HTR-8/SVneo (cell line): ENCODE data around the gene WDR73.
"Not testable (repeated sequence)": the region's sequence is repeated elsewhere in the genome, so short reads cannot be mapped to it uniquely, and the experiment has no call there.

Experiments used
- DNase-seq: peaks from one replicate; pipeline ENCODE4 v3.0.0; 2011; ENCODE audit warnings: low spot score, mixed read lengths; ENCODE audit not compliant: insufficient read length
- FAIRE-seq: peaks from 2 replicates; lab custom pipeline; 2011; peaks lifted over from hg19 to GRCh38; lab: Jason Lieb, UNC

WDR73 gene

GRCh38 chr15:84658080-84658787 is 4.2 kb upstream of the WDR73 start, which contains the start of gene NMB:
NMB (minus strand) TSS chr15:84658199; CDS start chr15:84658152, 47 bp downstream.
- peak; percentile 84 for DNase-seq
- no peak for FAIRE-seq

GRCh38 chr15:84657748-84658079 is 3.6 kb upstream of the WDR73 start:
- DNase-seq (no peak), FAIRE-seq (no peak)

GRCh38 chr15:84656972-84657371 is 2.9 kb upstream of the WDR73 start:
- DNase-seq (no peak), FAIRE-seq (no peak)

- peak; percentile 70 for DNase-seq
- FAIRE-seq: no peak
These were observed 788 bp upstream of the WDR73 start for GRCh38 chr15:84654689-84655453.

- FAIRE-seq (no peak), DNase-seq (no peak)
These were observed 536 bp downstream of the WDR73 start for GRCh38 chr15:84653584-84653909.

- DNase-seq (no peak), FAIRE-seq (no peak)
These were observed 4.4 kb downstream of the WDR73 start for GRCh38 chr15:84649706-84650105.

- DNase-seq (no peak), FAIRE-seq (no peak)
These were observed 5.5 kb downstream of the WDR73 start for GRCh38 chr15:84648539-84648938.

- FAIRE-seq (no peak), DNase-seq (no peak)
These were observed 6.4 kb downstream of the WDR73 start for GRCh38 chr15:84647726-84648125.

- DNase-seq (no peak), FAIRE-seq (no peak)
These were observed 8.1 kb downstream of the WDR73 start for GRCh38 chr15:84645997-84646396.

GRCh38 chr15:84645496-84645895 is 8.6 kb downstream of the WDR73 start:
- no peak for DNase-seq
- FAIRE-seq: no peak

GRCh38 chr15:84643838-84644237 is 10.2 kb downstream of the WDR73 start:
- FAIRE-seq: no peak

GRCh38 chr15:84642640-84643039 is 11.4 kb downstream of the WDR73 start:
- not testable (repeated sequence) for FAIRE-seq, DNase-seq

More at GRCh38 chr15:84643838-84644237, 10.2 kb downstream of the WDR73 start:
- no peak for DNase-seq

- FAIRE-seq: not testable (repeated sequence)
These were observed 12.2 kb downstream of the WDR73 start for GRCh38 chr15:84641871-84642270.

GRCh38 chr15:84638103-84638502 is 16.0 kb downstream of the WDR73 start:
- DNase-seq (no peak), FAIRE-seq (no peak)

More at GRCh38 chr15:84641871-84642270, 12.2 kb downstream of the WDR73 start:
- not testable (repeated sequence) for DNase-seq

GRCh38 chr15:84634228-84634837 is 19.8 kb downstream of the WDR73 start:
- DNase-seq (no peak), FAIRE-seq (no peak)

GRCh38 chr15:84633311-84634227 is 20.5 kb downstream of the WDR73 start:
- no peak for DNase-seq
- peak; percentile 4 for FAIRE-seq

GRCh38 chr15:84631706-84632272 is 22.3 kb downstream of the WDR73 start:
- FAIRE-seq (no peak), DNase-seq (no peak)

GRCh38 chr15:84629033-84629432 is 25.1 kb downstream of the WDR73 start:
- FAIRE-seq: no peak
- DNase-seq: no peak

GRCh38 chr15:84625123-84625522 is 29.0 kb downstream of the WDR73 start:
- DNase-seq (no peak), FAIRE-seq (no peak)

GRCh38 chr15:84624359-84624758 is 29.7 kb downstream of the WDR73 start:
- DNase-seq (no peak), FAIRE-seq (no peak)
